Prostate gland (tissue), 2 donors: ENCODE results near the gene DNAJC17. TPM values are rescaled to one million over a fixed set of nuclear protein-coding genes. Genes with fewer than 3 reads are reported as not detected.
A peak's percentile ranks its signal among the peaks of the same experiment; 100 is the strongest.

Source experiments
- DNase-seq: peaks from one replicate; pipeline ENCODE4 v3.0.0-alpha.2; 2019; ENCODE audit warnings: low spot score
- H3K27ac ChIP-seq, 2 donors: fragments of 200-600 bp; sonication (generic); 2 replicates each; pipeline ENCODE4 v1.5.1; 2017 to 2019
- H3K27me3 ChIP-seq: fragments of 200-600 bp; sonication (generic); replicated peaks from 2 replicates; pipeline ENCODE4 v1.5.1; 2019; ENCODE audit not compliant: insufficient read depth
- H3K36me3 ChIP-seq, 2 donors: fragments of 200-600 bp; sonication (generic); 1 replicate in 1 of 2; 2 replicates in 1 of 2; pipeline versions ENCODE4 v1.5.1 to v1.8.1; 2017 to 2019
- H3K4me1 ChIP-seq: fragments of 200-600 bp; sonication (generic); replicated peaks from 2 replicates; pipeline ENCODE4 v1.5.1; 2019
- H3K4me3 ChIP-seq, 2 donors: fragments of 200-600 bp; sonication (generic); 2 replicates each; pipeline ENCODE4 v1.5.1; 2017 to 2019
- H3K9me3 ChIP-seq: fragments of 200-600 bp; sonication (generic); 2 replicates; pipeline ENCODE4 v1.5.1; 2017
- CTCF ChIP-seq, 4 experiments: fragments of 200-600 bp in 2 of 4; fragments of 450-650 bp in 2 of 4; sonication (generic) in 2 of 4; IDR thresholded peaks; 1 replicate in 3 of 4; 2 replicates in 1 of 4; pipeline ENCODE4 v1.5.1; 2016 to 2019; ENCODE audit warnings: antibody characterized with exemption in 4 of 4, mild to moderate bottlenecking in 2 of 4, moderate library complexity in 2 of 4
- POLR2A ChIP-seq: fragments of 450-650 bp; IDR thresholded peaks from one replicate; pipeline ENCODE4 v1.6.1; 2016; ENCODE audit warnings: antibody characterized with exemption, mild to moderate bottlenecking
- POLR2AphosphoS5 ChIP-seq: sonication (generic); formaldehyde crosslinking; IDR thresholded peaks from one replicate; pipeline ENCODE4 v1.6.1; 2017; ENCODE audit warnings: antibody characterized with exemption
- WGBS: methylation state at CpG from one replicate; pipeline ENCODE4 v1.1.5; 2018; 5-methylcytosine and 5-hydroxymethylcytosine counted together
- intact Hi-C: fragments of 100-400 bp; cut with DNase I; formaldehyde crosslinking; loops from one replicate; pipeline ENCODE4 v1.14.2; 2022
- total RNA-seq, 2 donors: library from RNA; depleted of rRNA; stranded (reverse); fragments of >200 nt; gene quantifications; one replicate each; pipeline ENCODE4 v1.1.0, GENCODE V29; 2016

DNAJC17 gene
- total RNA-seq, 2 donors from 2014 or later = 29.2 to 29.6 TPM

GRCh38 chr15:40821195-40821594 lies 13.9 kb upstream of the DNAJC17 start:
- intact Hi-C loops = no loop called here
- Histone ChIP-seq H3K9me3 (no peaks in the 10 kb centered on the region), H3K27ac (no peak overlapping the region), H3K36me3 (no peaks in the 10 kb centered on the region), H3K27me3 (no peaks in the 10 kb centered on the region), H3K4me1 (no peaks in the 10 kb centered on the region), H3K4me3 (no peak overlapping the region)
- TF ChIP-seq POLR2A (no peak), POLR2AphosphoS5 (no peak), CTCF (IDR thresholded peaks at IDR 0.05) (no peak)
- no peak for DNase-seq
- WGBS = 89% methylated on average over 2 of the region's 2 CpGs

GRCh38 chr15:40819048-40819447 lies 11.8 kb upstream of the DNAJC17 start:
- Histone ChIP-seq H3K27me3 (no peaks in the 10 kb centered on the region), H3K9me3 (no peaks in the 10 kb centered on the region), H3K4me3 (no peak overlapping the region), H3K4me1 (peaks cover 7% of the 10 kb centered on the region), H3K36me3 (peaks cover 0 to 3% of the 10 kb centered on the region in 2 donors), H3K27ac (no peak overlapping the region)
- intact Hi-C loops = no loop called here
- 81% methylated on average over 7 of the region's 7 CpGs for WGBS
- TF ChIP-seq POLR2AphosphoS5 = no peak
- TF ChIP-seq CTCF (IDR thresholded peaks at IDR 0.05) = no peak
- no peak for TF ChIP-seq POLR2A
- DNase-seq = no peak

- Histone ChIP-seq H3K27me3 (no peaks in the 10 kb centered on the region), H3K27ac (no peak overlapping the region), H3K4me1 (peaks cover 7% of the 10 kb centered on the region), H3K36me3 (peaks cover 0 to 6% of the 10 kb centered on the region in 2 donors), H3K4me3 (no peak overlapping the region), H3K9me3 (no peaks in the 10 kb centered on the region)
- peak; percentile 32 for DNase-seq
- intact Hi-C loops = no loop called here
- 27% methylated on average over 4 of the region's 4 CpGs for WGBS
- TF ChIP-seq CTCF (IDR thresholded peaks at IDR 0.05) (no peak), POLR2AphosphoS5 (no peak), POLR2A (no peak)
These were observed 7.9 kb upstream of the DNAJC17 start for GRCh38 chr15:40815042-40815698.

- H3K27me3 ChIP-seq = no peaks in the 10 kb centered on the region
- H3K27ac ChIP-seq = no peak overlapping the region
- H3K9me3 ChIP-seq = no peaks in the 10 kb centered on the region
- H3K4me1 ChIP-seq = peaks cover 7% of the 10 kb centered on the region
- no peak for TF ChIP-seq POLR2A
- TF ChIP-seq POLR2AphosphoS5 = no peak
- TF ChIP-seq CTCF (IDR thresholded peaks at IDR 0.05) = no peak
- H3K36me3 ChIP-seq = peaks cover 0 to 6% of the 10 kb centered on the region in 2 donors
- WGBS = 94% methylated on average over 12 of the region's 12 CpGs
- intact Hi-C loops = no loop called here
- H3K4me3 ChIP-seq = no peak overlapping the region
- DNase-seq = no peak
These were observed 5.6 kb upstream of the DNAJC17 start for GRCh38 chr15:40812721-40813425.
